WTC11 (cell line): Measurements from ENCODE around the gene SLC17A9. TPM values are rescaled to one million over a fixed set of nuclear protein-coding genes. Genes with fewer than 3 reads are reported as not detected.

Experiments
- ATAC-seq: fragments of 200-7000 bp; cut with Tn5 transposase; 2 replicates; pipeline ENCODE4 v1.10.0; 2021; ENCODE audit warnings: mild to moderate bottlenecking, moderate library complexity
- CTCF ChIA-PET: fragments of 300-600 bp; sonication (Branson Sonifier 250); formaldehyde crosslinking; loops from one replicate; lab custom pipeline; 2021; ENCODE audit warnings: antibody characterized with exemption; lab: Charles Lee
- POLR2A ChIA-PET: fragments of 350-600 bp; sonication (Branson Sonifier 250); formaldehyde crosslinking; loops from one replicate; lab custom pipeline; 2021; ENCODE audit warnings: antibody characterized with exemption; lab: Charles Lee
- DNase-seq: peaks from one replicate; pipeline ENCODE4 v3.0.0; 2021; ENCODE audit warnings: low spot score
- H3K27ac Mint-ChIP-seq: 2 replicates; pipeline ENCODE4 v1.8.0; 2021; ENCODE audit warnings: mixed read lengths
- H3K27me3 Mint-ChIP-seq: 2 replicates; pipeline ENCODE4 v1.8.0; 2021; ENCODE audit warnings: low read depth, mild to moderate bottlenecking, moderate library complexity, mixed read lengths
- H3K36me3 Mint-ChIP-seq: 2 replicates; pipeline ENCODE4 v1.8.0; 2021; ENCODE audit warnings: mixed read lengths
- H3K4me1 Mint-ChIP-seq: 2 replicates; pipeline ENCODE4 v1.8.0; 2022; ENCODE audit warnings: mixed read lengths
- H3K4me3 Mint-ChIP-seq: 2 replicates; pipeline ENCODE4 v1.8.0; 2021; ENCODE audit warnings: mild to moderate bottlenecking, moderate library complexity, mixed read lengths
- H3K9me3 Mint-ChIP-seq: 2 replicates; pipeline ENCODE4 v1.8.0; 2021; ENCODE audit warnings: mixed read lengths
- CREB1 ChIP-seq: sonication (generic); formaldehyde crosslinking; IDR thresholded peaks from 2 replicates; pipeline ENCODE4 v1.8.0; 2023; ENCODE audit warnings: mild to moderate bottlenecking, missing genetic modification reagents
- FOXP1 ChIP-seq: sonication (generic); formaldehyde crosslinking; IDR thresholded peaks from 2 replicates; pipeline ENCODE4 v1.8.0; 2022; ENCODE audit warnings: missing genetic modification reagents, mild to moderate bottlenecking, moderate library complexity, borderline replicate concordance
- OVOL2 ChIP-seq: fragments of 250-450 bp; sonication (Bioruptor Pico); IDR thresholded peaks from 2 replicates; pipeline ENCODE4 v1.9.0; 2021; ENCODE audit warnings: mild to moderate bottlenecking, borderline replicate concordance
- SMAD3 ChIP-seq: sonication (generic); formaldehyde crosslinking; IDR thresholded peaks from 2 replicates; pipeline ENCODE4 v1.8.0; 2022; ENCODE audit warnings: missing genetic modification reagents, mild to moderate bottlenecking, borderline replicate concordance
- ZNF423 ChIP-seq: fragments of 250-450 bp; sonication (Bioruptor Pico); IDR thresholded peaks from 2 replicates; pipeline ENCODE4 v2.1.2; 2022; ENCODE audit warnings: mild to moderate bottlenecking, moderate library complexity
- ZNF671 ChIP-seq: fragments of 250-450 bp; sonication (Bioruptor Pico); IDR thresholded peaks from 2 replicates; pipeline ENCODE4 v1.8.0; 2021; ENCODE audit warnings: mild to moderate bottlenecking
- total RNA-seq: library from RNA; stranded (reverse); gene quantifications from 3 replicates; pipeline ENCODE4 v1.2.3, GENCODE V29; 2021
- TF ChIP-seq, protein P1 (sequence below): fragments of 250-450 bp; sonication (Bioruptor Pico); IDR thresholded peaks from 2 replicates; pipeline ENCODE4 v1.8.0; 2021; ENCODE audit warnings: mild to moderate bottlenecking
- TF ChIP-seq, protein P2 (sequence below): sonication (generic); formaldehyde crosslinking; IDR thresholded peaks from 2 replicates; pipeline ENCODE4 v1.8.0; 2023; ENCODE audit warnings: missing genetic modification reagents, mild to moderate bottlenecking, borderline replicate concordance
- TF ChIP-seq, protein P3 (sequence below): sonication (generic); formaldehyde crosslinking; IDR thresholded peaks from 2 replicates; pipeline ENCODE4 v1.8.1; 2022; ENCODE audit warnings: mild to moderate bottlenecking, moderate library complexity, missing genetic modification reagents
- TF ChIP-seq, protein P4 (sequence below): sonication (generic); formaldehyde crosslinking; IDR thresholded peaks from 2 replicates; pipeline ENCODE4 v1.8.0; 2022; ENCODE audit warnings: mild to moderate bottlenecking, missing genetic modification reagents
- TF ChIP-seq, protein P5 (sequence below): sonication (generic); formaldehyde crosslinking; IDR thresholded peaks from 2 replicates; pipeline ENCODE4 v1.8.1; 2022; ENCODE audit warnings: low read depth, missing genetic modification reagents, borderline replicate concordance
- TF ChIP-seq, protein P6 (sequence below): sonication (generic); formaldehyde crosslinking; IDR thresholded peaks from 2 replicates; pipeline ENCODE4 v1.8.1; 2022; ENCODE audit warnings: missing genetic modification reagents, borderline replicate concordance
- TF ChIP-seq, protein P7 (sequence below): sonication (generic); formaldehyde crosslinking; IDR thresholded peaks from 2 replicates; pipeline ENCODE4 v1.8.0; 2022; ENCODE audit warnings: mild to moderate bottlenecking, missing genetic modification reagents
- TF ChIP-seq, protein P8 (sequence below): fragments of 250-450 bp; sonication (Bioruptor Pico); IDR thresholded peaks from 2 replicates; pipeline ENCODE4 v2.1.2; 2022; ENCODE audit warnings: mild to moderate bottlenecking, moderate library complexity
- TF ChIP-seq, protein P9 (sequence below): sonication (generic); formaldehyde crosslinking; IDR thresholded peaks from 2 replicates; pipeline ENCODE4 v1.8.1; 2023; ENCODE audit warnings: mild to moderate bottlenecking, moderate library complexity, missing genetic modification reagents

Gene SLC17A9
- total RNA-seq, 1 experiment from 2014 or later, result 41.7 TPM

DNA sequence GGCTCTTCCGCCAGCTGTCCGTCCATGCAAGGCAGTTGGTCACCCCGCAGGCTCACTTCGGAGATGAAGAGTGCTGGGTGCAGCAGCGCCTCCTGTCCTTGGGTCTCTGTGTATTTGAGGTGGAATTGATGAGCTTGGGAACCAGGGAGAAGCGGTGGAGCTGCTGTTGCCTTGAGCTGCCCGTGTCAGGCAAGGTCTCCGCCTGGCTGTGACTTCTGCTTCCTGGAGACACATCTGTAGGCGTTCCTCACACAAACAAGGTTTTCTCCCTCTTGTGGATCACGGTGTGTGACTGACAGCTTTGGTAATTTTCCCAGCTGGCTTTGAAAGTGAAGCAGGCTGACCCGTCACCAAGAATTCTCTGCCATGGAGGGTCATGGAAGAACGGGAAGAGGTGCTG, 2.5 kb upstream of the SLC17A9 start (continued):
- TF ChIP-seq, protein P1, sequence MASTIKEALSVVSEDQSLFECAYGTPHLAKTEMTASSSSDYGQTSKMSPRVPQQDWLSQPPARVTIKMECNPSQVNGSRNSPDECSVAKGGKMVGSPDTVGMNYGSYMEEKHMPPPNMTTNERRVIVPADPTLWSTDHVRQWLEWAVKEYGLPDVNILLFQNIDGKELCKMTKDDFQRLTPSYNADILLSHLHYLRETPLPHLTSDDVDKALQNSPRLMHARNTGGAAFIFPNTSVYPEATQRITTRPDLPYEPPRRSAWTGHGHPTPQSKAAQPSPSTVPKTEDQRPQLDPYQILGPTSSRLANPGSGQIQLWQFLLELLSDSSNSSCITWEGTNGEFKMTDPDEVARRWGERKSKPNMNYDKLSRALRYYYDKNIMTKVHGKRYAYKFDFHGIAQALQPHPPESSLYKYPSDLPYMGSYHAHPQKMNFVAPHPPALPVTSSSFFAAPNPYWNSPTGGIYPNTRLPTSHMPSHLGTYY (CRISPR knock-in tag), result no peak
- TF ChIP-seq, protein P2, sequence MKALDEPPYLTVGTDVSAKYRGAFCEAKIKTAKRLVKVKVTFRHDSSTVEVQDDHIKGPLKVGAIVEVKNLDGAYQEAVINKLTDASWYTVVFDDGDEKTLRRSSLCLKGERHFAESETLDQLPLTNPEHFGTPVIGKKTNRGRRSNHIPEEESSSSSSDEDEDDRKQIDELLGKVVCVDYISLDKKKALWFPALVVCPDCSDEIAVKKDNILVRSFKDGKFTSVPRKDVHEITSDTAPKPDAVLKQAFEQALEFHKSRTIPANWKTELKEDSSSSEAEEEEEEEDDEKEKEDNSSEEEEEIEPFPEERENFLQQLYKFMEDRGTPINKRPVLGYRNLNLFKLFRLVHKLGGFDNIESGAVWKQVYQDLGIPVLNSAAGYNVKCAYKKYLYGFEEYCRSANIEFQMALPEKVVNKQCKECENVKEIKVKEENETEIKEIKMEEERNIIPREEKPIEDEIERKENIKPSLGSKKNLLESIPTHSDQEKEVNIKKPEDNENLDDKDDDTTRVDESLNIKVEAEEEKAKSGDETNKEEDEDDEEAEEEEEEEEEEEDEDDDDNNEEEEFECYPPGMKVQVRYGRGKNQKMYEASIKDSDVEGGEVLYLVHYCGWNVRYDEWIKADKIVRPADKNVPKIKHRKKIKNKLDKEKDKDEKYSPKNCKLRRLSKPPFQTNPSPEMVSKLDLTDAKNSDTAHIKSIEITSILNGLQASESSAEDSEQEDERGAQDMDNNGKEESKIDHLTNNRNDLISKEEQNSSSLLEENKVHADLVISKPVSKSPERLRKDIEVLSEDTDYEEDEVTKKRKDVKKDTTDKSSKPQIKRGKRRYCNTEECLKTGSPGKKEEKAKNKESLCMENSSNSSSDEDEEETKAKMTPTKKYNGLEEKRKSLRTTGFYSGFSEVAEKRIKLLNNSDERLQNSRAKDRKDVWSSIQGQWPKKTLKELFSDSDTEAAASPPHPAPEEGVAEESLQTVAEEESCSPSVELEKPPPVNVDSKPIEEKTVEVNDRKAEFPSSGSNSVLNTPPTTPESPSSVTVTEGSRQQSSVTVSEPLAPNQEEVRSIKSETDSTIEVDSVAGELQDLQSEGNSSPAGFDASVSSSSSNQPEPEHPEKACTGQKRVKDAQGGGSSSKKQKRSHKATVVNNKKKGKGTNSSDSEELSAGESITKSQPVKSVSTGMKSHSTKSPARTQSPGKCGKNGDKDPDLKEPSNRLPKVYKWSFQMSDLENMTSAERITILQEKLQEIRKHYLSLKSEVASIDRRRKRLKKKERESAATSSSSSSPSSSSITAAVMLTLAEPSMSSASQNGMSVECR (CRISPR knock-in tag), result no peak
- TF ChIP-seq, protein P3, sequence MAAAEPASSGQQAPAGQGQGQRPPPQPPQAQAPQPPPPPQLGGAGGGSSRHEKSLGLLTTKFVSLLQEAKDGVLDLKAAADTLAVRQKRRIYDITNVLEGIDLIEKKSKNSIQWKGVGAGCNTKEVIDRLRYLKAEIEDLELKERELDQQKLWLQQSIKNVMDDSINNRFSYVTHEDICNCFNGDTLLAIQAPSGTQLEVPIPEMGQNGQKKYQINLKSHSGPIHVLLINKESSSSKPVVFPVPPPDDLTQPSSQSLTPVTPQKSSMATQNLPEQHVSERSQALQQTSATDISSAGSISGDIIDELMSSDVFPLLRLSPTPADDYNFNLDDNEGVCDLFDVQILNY (CRISPR knock-in tag), result no peak
- no peak for TF ChIP-seq FOXP1

DNA sequence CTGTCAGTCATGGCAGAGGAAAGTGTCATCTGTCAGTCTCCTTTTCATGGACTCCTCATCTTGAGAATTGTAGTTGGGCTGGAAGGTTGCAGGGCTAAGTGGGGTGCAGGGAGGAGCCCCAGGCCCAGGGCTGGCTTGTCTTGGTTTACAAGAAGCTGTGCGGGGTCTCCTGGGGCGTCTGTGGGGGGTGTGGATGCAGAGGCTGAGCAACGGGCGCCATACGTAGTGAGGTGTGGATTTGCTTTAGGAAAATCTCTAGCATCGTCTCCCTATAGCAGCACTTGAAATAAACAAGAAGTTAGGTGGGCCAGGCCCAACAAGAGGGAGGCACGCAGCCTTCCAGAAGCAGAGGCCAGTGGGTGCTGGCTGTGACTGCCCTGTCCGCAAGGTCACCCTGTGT, 1.8 kb upstream of the SLC17A9 start:
- H3K27me3 Mint-ChIP-seq, result no peaks in the 10 kb centered on the region
- peak overlapping the region; percentile 78; the same call in 1 of the 2 replicates for H3K27ac Mint-ChIP-seq
- no peaks in the 10 kb centered on the region for H3K9me3 Mint-ChIP-seq
- H3K4me3 Mint-ChIP-seq, result no peak overlapping the region
- H3K36me3 Mint-ChIP-seq, result peaks cover 47% of the 10 kb centered on the region
- CTCF ChIA-PET, result interaction anchor here (1.1 to 2.4 kb wide), 3 partner anchors 22 to 58 kb away, joined by 6 to 9 read pairs (median 7); no protein-coding TSS in a partner anchor
- peaks cover 17% of the 10 kb centered on the region for H3K4me1 Mint-ChIP-seq
- ATAC-seq, result no peak
- TF ChIP-seq, protein P4, sequence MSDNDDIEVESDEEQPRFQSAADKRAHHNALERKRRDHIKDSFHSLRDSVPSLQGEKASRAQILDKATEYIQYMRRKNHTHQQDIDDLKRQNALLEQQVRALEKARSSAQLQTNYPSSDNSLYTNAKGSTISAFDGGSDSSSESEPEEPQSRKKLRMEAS (CRISPR knock-in tag), result no peak
- TF ChIP-seq, protein P5, sequence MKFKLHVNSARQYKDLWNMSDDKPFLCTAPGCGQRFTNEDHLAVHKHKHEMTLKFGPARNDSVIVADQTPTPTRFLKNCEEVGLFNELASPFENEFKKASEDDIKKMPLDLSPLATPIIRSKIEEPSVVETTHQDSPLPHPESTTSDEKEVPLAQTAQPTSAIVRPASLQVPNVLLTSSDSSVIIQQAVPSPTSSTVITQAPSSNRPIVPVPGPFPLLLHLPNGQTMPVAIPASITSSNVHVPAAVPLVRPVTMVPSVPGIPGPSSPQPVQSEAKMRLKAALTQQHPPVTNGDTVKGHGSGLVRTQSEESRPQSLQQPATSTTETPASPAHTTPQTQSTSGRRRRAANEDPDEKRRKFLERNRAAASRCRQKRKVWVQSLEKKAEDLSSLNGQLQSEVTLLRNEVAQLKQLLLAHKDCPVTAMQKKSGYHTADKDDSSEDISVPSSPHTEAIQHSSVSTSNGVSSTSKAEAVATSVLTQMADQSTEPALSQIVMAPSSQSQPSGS (CRISPR knock-in tag), result no peak
- TF ChIP-seq ZNF423 (no peak), OVOL2 (CRISPR knock-in tag) (no peak), ZNF671 (CRISPR knock-in tag) (no peak), CREB1 (CRISPR knock-in tag) (no peak), SMAD3 (no peak), FOXP1 (no peak)
- TF ChIP-seq, protein P6, sequence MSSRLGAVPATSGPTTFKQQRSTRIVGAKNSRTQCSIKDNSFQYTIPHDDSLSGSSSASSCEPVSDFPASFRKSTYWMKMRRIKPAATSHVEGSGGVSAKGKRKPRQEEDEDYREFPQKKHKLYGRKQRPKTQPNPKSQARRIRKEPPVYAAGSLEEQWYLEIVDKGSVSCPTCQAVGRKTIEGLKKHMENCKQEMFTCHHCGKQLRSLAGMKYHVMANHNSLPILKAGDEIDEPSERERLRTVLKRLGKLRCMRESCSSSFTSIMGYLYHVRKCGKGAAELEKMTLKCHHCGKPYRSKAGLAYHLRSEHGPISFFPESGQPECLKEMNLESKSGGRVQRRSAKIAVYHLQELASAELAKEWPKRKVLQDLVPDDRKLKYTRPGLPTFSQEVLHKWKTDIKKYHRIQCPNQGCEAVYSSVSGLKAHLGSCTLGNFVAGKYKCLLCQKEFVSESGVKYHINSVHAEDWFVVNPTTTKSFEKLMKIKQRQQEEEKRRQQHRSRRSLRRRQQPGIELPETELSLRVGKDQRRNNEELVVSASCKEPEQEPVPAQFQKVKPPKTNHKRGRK, result no peak
- TF ChIP-seq, protein P7, sequence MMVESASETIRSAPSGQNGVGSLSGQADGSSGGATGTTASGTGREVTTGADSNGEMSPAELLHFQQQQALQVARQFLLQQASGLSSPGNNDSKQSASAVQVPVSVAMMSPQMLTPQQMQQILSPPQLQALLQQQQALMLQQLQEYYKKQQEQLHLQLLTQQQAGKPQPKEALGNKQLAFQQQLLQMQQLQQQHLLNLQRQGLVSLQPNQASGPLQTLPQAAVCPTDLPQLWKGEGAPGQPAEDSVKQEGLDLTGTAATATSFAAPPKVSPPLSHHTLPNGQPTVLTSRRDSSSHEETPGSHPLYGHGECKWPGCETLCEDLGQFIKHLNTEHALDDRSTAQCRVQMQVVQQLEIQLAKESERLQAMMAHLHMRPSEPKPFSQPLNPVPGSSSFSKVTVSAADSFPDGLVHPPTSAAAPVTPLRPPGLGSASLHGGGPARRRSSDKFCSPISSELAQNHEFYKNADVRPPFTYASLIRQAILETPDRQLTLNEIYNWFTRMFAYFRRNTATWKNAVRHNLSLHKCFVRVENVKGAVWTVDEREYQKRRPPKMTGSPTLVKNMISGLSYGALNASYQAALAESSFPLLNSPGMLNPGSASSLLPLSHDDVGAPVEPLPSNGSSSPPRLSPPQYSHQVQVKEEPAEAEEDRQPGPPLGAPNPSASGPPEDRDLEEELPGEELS (CRISPR knock-in tag), result no peak
- TF ChIP-seq, protein P8, sequence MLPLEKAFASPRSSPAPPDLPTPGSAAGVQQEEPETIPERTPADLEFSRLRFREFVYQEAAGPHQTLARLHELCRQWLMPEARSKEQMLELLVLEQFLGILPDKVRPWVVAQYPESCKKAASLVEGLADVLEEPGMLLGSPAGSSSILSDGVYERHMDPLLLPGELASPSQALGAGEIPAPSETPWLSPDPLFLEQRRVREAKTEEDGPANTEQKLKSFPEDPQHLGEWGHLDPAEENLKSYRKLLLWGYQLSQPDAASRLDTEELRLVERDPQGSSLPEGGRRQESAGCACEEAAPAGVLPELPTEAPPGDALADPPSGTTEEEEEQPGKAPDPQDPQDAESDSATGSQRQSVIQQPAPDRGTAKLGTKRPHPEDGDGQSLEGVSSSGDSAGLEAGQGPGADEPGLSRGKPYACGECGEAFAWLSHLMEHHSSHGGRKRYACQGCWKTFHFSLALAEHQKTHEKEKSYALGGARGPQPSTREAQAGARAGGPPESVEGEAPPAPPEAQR, result no peak
- TF ChIP-seq, protein P9, sequence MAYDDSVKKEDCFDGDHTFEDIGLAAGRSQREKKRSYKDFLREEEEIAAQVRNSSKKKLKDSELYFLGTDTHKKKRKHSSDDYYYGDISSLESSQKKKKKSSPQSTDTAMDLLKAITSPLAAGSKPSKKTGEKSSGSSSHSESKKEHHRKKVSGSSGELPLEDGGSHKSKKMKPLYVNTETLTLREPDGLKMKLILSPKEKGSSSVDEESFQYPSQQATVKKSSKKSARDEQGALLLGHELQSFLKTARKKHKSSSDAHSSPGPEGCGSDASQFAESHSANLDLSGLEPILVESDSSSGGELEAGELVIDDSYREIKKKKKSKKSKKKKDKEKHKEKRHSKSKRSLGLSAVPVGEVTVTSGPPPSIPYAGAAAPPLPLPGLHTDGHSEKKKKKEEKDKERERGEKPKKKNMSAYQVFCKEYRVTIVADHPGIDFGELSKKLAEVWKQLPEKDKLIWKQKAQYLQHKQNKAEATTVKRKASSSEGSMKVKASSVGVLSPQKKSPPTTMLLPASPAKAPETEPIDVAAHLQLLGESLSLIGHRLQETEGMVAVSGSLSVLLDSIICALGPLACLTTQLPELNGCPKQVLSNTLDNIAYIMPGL (CRISPR knock-in tag), result no peak
- TF ChIP-seq, all 79 proteins: peak for 0
- POLR2A ChIA-PET, result no interaction called here
- no peak for DNase-seq
